ENCODE results near the gene GALM. TPM values are rescaled to one million over a fixed set of nuclear protein-coding genes. Genes with fewer than 3 reads are reported as not detected.

The GALM gene
- total and polyA plus RNA-seq, 10 of the 15 experiments (the other 5 are each of a cell fraction or from before 2014, with no cell fraction given) = 1.1 to 4.0 (median 1.7) TPM

- no peak for TF ChIP-seq MEF2A (IDR thresholded peaks at IDR 0.05; ENCODE audit: insufficient read depth, low read depth, low read length)
- TF ChIP-seq, protein P1, sequence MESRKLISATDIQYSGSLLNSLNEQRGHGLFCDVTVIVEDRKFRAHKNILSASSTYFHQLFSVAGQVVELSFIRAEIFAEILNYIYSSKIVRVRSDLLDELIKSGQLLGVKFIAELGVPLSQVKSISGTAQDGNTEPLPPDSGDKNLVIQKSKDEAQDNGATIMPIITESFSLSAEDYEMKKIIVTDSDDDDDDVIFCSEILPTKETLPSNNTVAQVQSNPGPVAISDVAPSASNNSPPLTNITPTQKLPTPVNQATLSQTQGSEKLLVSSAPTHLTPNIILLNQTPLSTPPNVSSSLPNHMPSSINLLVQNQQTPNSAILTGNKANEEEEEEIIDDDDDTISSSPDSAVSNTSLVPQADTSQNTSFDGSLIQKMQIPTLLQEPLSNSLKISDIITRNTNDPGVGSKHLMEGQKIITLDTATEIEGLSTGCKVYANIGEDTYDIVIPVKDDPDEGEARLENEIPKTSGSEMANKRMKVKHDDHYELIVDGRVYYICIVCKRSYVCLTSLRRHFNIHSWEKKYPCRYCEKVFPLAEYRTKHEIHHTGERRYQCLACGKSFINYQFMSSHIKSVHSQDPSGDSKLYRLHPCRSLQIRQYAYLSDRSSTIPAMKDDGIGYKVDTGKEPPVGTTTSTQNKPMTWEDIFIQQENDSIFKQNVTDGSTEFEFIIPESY (IDR thresholded peaks at IDR 0.05) = no peak
Measured at GRCh38 chr2:38671303-38671702, 5.4 kb downstream of the GALM start (continued).

DNA sequence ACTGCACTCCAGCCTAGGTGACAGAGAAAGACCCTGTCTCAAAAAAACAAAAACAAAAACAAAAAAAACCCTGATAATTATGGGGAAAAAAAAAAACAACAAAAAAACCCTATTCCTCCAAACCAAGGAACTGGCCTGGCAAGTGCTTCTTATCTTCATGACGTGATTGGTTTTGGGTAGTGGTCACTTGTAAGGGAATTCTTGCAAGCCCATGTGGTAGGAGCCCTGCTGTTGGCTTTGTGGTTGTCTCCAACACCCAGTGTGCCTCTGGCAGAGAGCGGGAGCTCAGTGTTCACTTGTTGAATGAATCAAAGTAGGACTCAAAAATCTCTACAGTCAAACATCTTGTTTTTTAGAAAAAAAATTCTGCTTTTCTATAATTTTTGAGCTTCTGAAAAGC, 6.0 kb downstream of the GALM start:
- FAIRE-seq = no peak
- WGBS (ENCODE audit: insufficient coverage, insufficient replicate concordance, low lambda C conversion rate, missing lambda C conversion rate) = 47% methylated on average over 2 of the region's 2 CpGs
- intact Hi-C loops (cut with micrococcal nuclease; ENCODE audit: unreplicated experiment) (no loop called here), in situ Hi-C loops (cut with MboI) (no loop called here)
- no peak overlapping the region for H3K27ac ChIP-seq (ENCODE audit: control insufficient read depth, insufficient read depth)
- ChIA-PET POLR2A (interaction anchor here (0.7 to 1.7 kb wide), 5 partner anchors 11 to 61 kb away, joined by 3 to 6 read pairs (median 3); no protein-coding TSS in a partner anchor), CTCF (interaction anchor here (1.0 to 1.8 kb wide), 2 partner anchors 12 to 139 kb away, joined by 3 to 4 read pairs; no protein-coding TSS in a partner anchor), RAD21 (ENCODE audit: unreplicated experiment) (interaction anchor here (0.9 to 1.3 kb wide), 3 partner anchors 18 to 91 kb away, joined by 4 read pairs; no protein-coding TSS in a partner anchor), SMC1A (ENCODE audit: uncharacterized antibody, unreplicated experiment) (interaction anchor here (0.8 to 1.7 kb wide), 7 partner anchors 30 to 139 kb away, joined by 4 to 7 read pairs (median 4); no protein-coding TSS in a partner anchor)
- BruUV-seq (replicated peaks) = no TSS peak
- no peaks in the 10 kb centered on the region for H3K9me3 ChIP-seq (replicated peaks; ENCODE audit: control insufficient read depth, insufficient read depth, low read length)
- H3K9ac ChIP-seq (ENCODE audit: control insufficient read depth, insufficient read depth, low read length) = no peak overlapping the region
- no peaks in the 10 kb centered on the region for H4K20me1 ChIP-seq (ENCODE audit: control insufficient read depth, insufficient read depth)
- no peak overlapping the region for H2AFZ ChIP-seq (ENCODE audit: control insufficient read depth, low read depth, low read length)
- ATAC-seq = no peak
- peaks cover 4% of the 10 kb centered on the region; the same call in 1 of the 2 replicates for H3K4me1 ChIP-seq (ENCODE audit: control insufficient read depth, insufficient read depth, low read length)
- H3K79me2 ChIP-seq (ENCODE audit: control insufficient read depth, insufficient read depth, low read length) = no peaks in the 10 kb centered on the region
- no peak overlapping the region for H3K4me3 ChIP-seq
- H3K27me3 ChIP-seq (replicated peaks in 1 of 2; ENCODE audit: control insufficient read depth in 2 of 2, insufficient read depth in 2 of 2, low read length in 1 of 2) = no peaks in the 10 kb centered on the region; a peak in 1 of 4 replicates
- H3K4me2 ChIP-seq (ENCODE audit: control insufficient read depth, insufficient read depth) = no peak overlapping the region
- no peak for TF ChIP-seq RELA (IDR thresholded peaks at IDR 0.05; ENCODE audit: borderline replicate concordance, partially characterized antibody)
- TF ChIP-seq CBX3 (IDR thresholded peaks at IDR 0.05; ENCODE audit: borderline replicate concordance, low read depth) = no peak
- TF ChIP-seq NFYA (IDR thresholded peaks at IDR 0.05; ENCODE audit: borderline replicate concordance, low read depth, low read length) = no peak
- TF ChIP-seq TBL1XR1 (IDR thresholded peaks at IDR 0.05; ENCODE audit: low read depth, low read length) = no peak
- no peak for TF ChIP-seq RBBP5 (conservative IDR thresholded peaks at IDR 0.05)
- TF ChIP-seq NRF1 (conservative IDR thresholded peaks at IDR 0.05; ENCODE audit: low read depth, low read length) = no peak
- TF ChIP-seq YY1 (IDR thresholded peaks at IDR 0.05; ENCODE audit: low read depth, low read length) = no peak
- TF ChIP-seq CHD1 (IDR thresholded peaks at IDR 0.05; ENCODE audit: low read depth, low read length) = no peak
- no peak for TF ChIP-seq BCL11A (IDR thresholded peaks at IDR 0.05; ENCODE audit: low read depth, low read length)
- no peak for TF ChIP-seq CEBPB (IDR thresholded peaks at IDR 0.05; ENCODE audit: borderline replicate concordance in 1 of 2, low read depth in 2 of 2, low read length in 2 of 2)
- no peak for TF ChIP-seq ATF2 (IDR thresholded peaks at IDR 0.05; ENCODE audit: low read length)
- no peak for TF ChIP-seq ESRRA (IDR thresholded peaks at IDR 0.05; ENCODE audit: low read length)
- no peak for TF ChIP-seq FOS (IDR thresholded peaks at IDR 0.05; ENCODE audit: borderline replicate concordance, extremely low read depth, insufficient read length)
- TF ChIP-seq, protein P2, sequence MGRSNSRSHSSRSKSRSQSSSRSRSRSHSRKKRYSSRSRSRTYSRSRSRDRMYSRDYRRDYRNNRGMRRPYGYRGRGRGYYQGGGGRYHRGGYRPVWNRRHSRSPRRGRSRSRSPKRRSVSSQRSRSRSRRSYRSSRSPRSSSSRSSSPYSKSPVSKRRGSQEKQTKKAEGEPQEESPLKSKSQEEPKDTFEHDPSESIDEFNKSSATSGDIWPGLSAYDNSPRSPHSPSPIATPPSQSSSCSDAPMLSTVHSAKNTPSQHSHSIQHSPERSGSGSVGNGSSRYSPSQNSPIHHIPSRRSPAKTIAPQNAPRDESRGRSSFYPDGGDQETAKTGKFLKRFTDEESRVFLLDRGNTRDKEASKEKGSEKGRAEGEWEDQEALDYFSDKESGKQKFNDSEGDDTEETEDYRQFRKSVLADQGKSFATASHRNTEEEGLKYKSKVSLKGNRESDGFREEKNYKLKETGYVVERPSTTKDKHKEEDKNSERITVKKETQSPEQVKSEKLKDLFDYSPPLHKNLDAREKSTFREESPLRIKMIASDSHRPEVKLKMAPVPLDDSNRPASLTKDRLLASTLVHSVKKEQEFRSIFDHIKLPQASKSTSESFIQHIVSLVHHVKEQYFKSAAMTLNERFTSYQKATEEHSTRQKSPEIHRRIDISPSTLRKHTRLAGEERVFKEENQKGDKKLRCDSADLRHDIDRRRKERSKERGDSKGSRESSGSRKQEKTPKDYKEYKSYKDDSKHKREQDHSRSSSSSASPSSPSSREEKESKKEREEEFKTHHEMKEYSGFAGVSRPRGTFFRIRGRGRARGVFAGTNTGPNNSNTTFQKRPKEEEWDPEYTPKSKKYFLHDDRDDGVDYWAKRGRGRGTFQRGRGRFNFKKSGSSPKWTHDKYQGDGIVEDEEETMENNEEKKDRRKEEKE (IDR thresholded peaks at IDR 0.05) = no peak
- no peaks in the 10 kb centered on the region for H3K36me3 ChIP-seq (ENCODE audit: control insufficient read depth in 2 of 2, insufficient read depth in 2 of 2, low read length in 1 of 2)
- no peak for DNase-seq (ENCODE audit: low read depth, low spot score)
